Endothelial cell (in vitro differentiated cells): ENCODE results near the gene SOX6. TPM values are rescaled to one million over a fixed set of nuclear protein-coding genes. Genes with fewer than 3 reads are reported as not detected.

Experiments used
- DNase-seq: peaks from one replicate; pipeline ENCODE4 v3.0.0; 2021; ENCODE audit warnings: low spot score
- H3K27ac Mint-ChIP-seq: one replicate; pipeline ENCODE4 v1.8.0; 2021; ENCODE audit warnings: mixed read lengths, inconsistent platforms; ENCODE audit not compliant: unreplicated experiment
- H3K27me3 Mint-ChIP-seq: one replicate; pipeline ENCODE4 v1.8.0; 2021; ENCODE audit warnings: mild to moderate bottlenecking, moderate library complexity, mixed read lengths, inconsistent platforms; ENCODE audit not compliant: unreplicated experiment
- H3K36me3 Mint-ChIP-seq: one replicate; pipeline ENCODE4 v1.8.0; 2021; ENCODE audit warnings: mild to moderate bottlenecking, low read depth, mixed read lengths, inconsistent platforms; ENCODE audit not compliant: unreplicated experiment
- H3K4me1 Mint-ChIP-seq: one replicate; pipeline ENCODE4 v1.8.0; 2021; ENCODE audit warnings: mild to moderate bottlenecking, mixed read lengths, inconsistent platforms; ENCODE audit not compliant: unreplicated experiment
- H3K4me3 Mint-ChIP-seq: one replicate; pipeline ENCODE4 v1.8.0; 2021; ENCODE audit warnings: mild to moderate bottlenecking, mixed read lengths, inconsistent platforms; ENCODE audit not compliant: unreplicated experiment
- H3K9me3 Mint-ChIP-seq: one replicate; pipeline ENCODE4 v1.8.0; 2021; ENCODE audit warnings: mixed read lengths, inconsistent platforms; ENCODE audit not compliant: unreplicated experiment
- CTCF ChIP-seq: fragments of 200-600 bp; sonication (generic); IDR thresholded peaks from one replicate; pipeline ENCODE4 v1.5.0; 2021; ENCODE audit warnings: antibody characterized with exemption; ENCODE audit not compliant: unreplicated experiment
- total RNA-seq: library from RNA; stranded (reverse); fragmentation: NEBNext Ultra II Directional; extraction: Animal tissue kit (Norgen Biotek cat#: 25700); gene quantifications from one replicate; pipeline ENCODE4 v1.2.1, GENCODE V29; 2021; ENCODE audit not compliant: unreplicated experiment

Gene SOX6
- total RNA-seq, 1 donor from 2014 or later: 21.0 TPM

- Mint-ChIP-seq H3K27ac (no peak overlapping the region), H3K4me3 (no peak overlapping the region), H3K9me3 (no peaks in the 10 kb centered on the region), H3K36me3 (no peaks in the 10 kb centered on the region), H3K27me3 (no peaks in the 10 kb centered on the region), H3K4me1 (no peaks in the 10 kb centered on the region)
- no peak for TF ChIP-seq CTCF
- no peak for DNase-seq
These were observed 219.5 kb downstream of the SOX6 start for GRCh38 chr11:16136792-16137390.

- no peaks in the 10 kb centered on the region for H3K9me3 Mint-ChIP-seq
- TF ChIP-seq CTCF: no peak
- H3K4me3 Mint-ChIP-seq: no peak overlapping the region
- no peaks in the 10 kb centered on the region for H3K36me3 Mint-ChIP-seq
- H3K27me3 Mint-ChIP-seq: no peaks in the 10 kb centered on the region
- no peak for DNase-seq
- no peak overlapping the region for H3K27ac Mint-ChIP-seq
- no peaks in the 10 kb centered on the region for H3K4me1 Mint-ChIP-seq
These were observed 222.5 kb downstream of the SOX6 start for GRCh38 chr11:16133867-16134266.

GRCh38 chr11:16127732-16128131 lies 228.6 kb downstream of the SOX6 start:
- peaks cover 22% of the 10 kb centered on the region for H3K4me1 Mint-ChIP-seq
- TF ChIP-seq CTCF: no peak
- DNase-seq: no peak
- H3K27ac Mint-ChIP-seq: no peak overlapping the region
- H3K4me3 Mint-ChIP-seq: no peak overlapping the region
- H3K36me3 Mint-ChIP-seq: no peaks in the 10 kb centered on the region
- H3K27me3 Mint-ChIP-seq: no peaks in the 10 kb centered on the region
- no peaks in the 10 kb centered on the region for H3K9me3 Mint-ChIP-seq

- no peaks in the 10 kb centered on the region for H3K9me3 Mint-ChIP-seq
These were observed 230.0 kb downstream of the SOX6 start for GRCh38 chr11:16126362-16126761.

More at GRCh38 chr11:16126362-16126761, 230.0 kb downstream of the SOX6 start:
- Mint-ChIP-seq H3K4me3 (no peak overlapping the region), H3K27ac (peak overlapping the region; percentile 95), H3K4me1 (peaks cover 22% of the 10 kb centered on the region), H3K36me3 (no peaks in the 10 kb centered on the region), H3K27me3 (no peaks in the 10 kb centered on the region)
- TF ChIP-seq CTCF: no peak
- DNase-seq: peak; percentile 8
